Stimulated activated naive CD8-positive, alpha-beta T cell treated with anti-CD3 and anti-CD28 coated beads, Interleukin-15, Interleukin-2, amounts not matched to agents 100 U/mL and 50 U/mL, for 24 hours (primary cell): ENCODE data around the gene KRT17.
"Not testable (repeated sequence)": the region's sequence is repeated elsewhere in the genome, so short reads cannot be mapped to it uniquely, and the experiment has no call there.

Experiments
- ATAC-seq: fragments of 150-1000 bp; cut with Tn5 transposase; one replicate; pipeline ENCODE4 v1.10.0; 2021
- DNase-seq: peaks from one replicate; pipeline ENCODE4 v3.0.0; 2021

The KRT17 gene

GRCh38 chr17:41653892-41654677 lies 29.7 kb upstream of the KRT17 start:
- no peak for ATAC-seq
- no peak for DNase-seq

GRCh38 chr17:41653421-41653820 lies 29.0 kb upstream of the KRT17 start:
- ATAC-seq (no peak), DNase-seq (no peak)

- DNase-seq = no peak
- ATAC-seq = no peak
Measured at GRCh38 chr17:41652461-41652970, 28.1 kb upstream of the KRT17 start.

DNA sequence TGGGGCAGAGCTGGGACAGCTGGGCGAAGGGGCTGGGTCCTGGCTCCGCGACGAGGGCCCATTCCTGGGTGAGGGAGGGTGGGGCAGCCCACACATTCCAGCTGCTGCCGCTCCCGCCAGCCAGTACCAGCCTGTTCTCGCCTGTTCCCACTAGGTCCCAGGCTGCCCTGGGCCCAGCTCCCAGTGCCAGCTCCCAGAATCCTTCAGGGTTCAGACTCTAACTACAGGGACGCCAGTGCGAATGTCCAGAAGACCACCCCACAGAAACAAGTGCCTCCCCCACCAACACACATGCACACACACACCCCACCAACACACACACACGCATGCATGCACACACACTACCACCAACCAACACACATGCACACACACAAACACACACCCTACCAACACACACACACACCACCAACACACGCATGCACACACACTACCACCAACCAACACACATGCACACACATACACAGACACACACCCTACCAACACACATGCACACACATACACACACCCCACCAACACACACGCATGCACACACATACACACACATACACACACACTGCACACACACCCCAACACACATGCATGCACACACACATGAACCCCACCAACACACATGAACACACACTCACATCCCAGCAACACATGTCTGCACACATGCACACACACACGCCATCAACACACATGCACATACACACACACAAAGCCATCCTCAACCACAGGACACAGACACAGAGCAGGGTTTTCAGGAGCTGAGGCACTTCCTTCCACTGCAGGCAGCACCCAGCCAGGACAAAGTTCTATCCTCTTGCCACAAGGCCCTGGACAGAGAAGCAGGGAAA lies 27.5 kb upstream of the KRT17 start:
- no peak for DNase-seq
- ATAC-seq = no peak

GRCh38 chr17:41650794-41651624 lies 26.6 kb upstream of the KRT17 start:
- no peak for ATAC-seq
- DNase-seq = no peak

DNA sequence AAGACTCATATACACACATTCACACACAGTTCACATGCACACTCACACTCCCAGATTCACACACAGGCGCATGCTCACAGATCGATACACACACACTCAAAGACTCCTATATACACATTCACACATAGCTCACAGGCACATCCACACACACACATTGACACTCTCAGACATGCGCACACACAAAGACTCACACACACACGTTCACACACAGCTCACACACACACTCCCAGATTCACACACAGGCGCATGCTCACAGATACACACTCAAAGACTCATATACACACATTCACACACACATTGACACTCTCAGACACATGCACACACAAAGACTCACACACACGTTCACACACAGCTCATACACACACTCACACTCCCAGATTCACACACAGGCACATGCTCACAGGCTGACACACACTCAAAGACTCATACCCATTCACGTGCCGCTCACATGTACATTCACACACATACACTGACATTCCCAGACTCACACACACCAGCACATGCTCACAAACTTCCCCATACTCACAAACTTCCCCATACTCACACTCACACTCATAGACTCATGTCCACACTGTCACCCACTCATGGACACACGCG lies 25.6 kb upstream of the KRT17 start:
- ATAC-seq = no peak
- DNase-seq = no peak

DNA sequence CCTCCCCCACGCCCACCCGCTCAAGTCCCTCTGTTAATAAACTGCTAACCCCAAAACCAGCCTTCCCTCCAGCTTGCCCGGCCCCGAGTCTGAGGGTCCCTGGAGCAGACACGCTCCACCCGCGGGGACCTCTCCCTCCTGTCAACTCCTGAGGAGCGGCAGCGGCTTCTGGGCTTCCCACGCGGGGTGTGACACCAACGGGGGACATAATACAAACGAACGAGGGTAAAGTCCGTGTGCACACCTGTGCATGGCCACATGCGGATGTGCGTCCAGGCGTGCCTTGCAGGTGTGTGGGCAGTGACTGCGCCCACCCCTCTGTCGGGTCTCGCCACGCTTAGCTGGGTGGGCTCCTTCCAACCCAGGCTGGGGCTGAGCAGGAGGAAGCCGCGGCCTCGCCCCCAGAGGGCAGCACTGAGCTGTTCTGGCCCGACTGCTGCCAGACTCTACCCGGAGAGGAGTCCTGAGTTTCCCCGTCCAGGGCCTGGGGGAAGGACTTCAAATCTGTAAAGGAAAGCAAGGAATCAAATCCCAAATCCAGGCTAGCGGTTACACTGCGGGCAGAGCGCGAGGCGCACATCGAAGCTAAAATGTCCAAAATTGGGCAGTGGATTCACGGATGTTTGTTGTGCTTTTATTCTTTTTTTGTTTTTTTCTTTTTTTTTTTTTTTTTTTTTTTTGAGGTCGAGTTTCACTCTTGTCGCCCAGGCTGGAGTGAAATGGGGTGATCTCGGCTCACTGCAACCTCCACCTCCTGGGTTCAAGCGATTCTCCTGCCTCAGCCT lies 24.2 kb upstream of the KRT17 start:
- DNase-seq (peak; percentile 92), ATAC-seq (peak; percentile 85)

DNA sequence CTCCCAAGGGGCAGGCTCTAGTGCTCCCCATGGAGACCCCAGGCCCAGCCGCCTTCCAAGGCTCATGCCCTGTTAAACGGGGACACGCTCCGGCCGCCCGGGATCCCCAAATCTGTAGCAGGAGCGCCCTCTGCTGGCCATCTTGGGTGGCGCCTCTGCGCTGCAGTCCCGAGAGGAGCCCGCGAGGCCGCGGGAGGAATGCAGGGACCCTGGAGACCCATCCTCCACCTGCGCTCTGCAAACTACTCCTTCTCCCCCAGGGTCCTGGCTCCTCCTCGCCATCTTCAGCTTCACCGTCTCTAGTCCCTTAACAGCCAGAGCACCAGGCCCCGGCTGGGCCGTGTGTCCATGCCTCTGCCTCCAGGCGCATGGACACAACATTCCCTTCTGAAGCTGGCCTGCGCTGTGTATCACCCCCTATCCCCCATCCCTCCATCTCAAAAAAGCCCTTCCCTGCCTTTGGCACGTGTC lies 23.6 kb upstream of the KRT17 start:
- peak; percentile 95 for DNase-seq
- peak; percentile 79 for ATAC-seq

DNA sequence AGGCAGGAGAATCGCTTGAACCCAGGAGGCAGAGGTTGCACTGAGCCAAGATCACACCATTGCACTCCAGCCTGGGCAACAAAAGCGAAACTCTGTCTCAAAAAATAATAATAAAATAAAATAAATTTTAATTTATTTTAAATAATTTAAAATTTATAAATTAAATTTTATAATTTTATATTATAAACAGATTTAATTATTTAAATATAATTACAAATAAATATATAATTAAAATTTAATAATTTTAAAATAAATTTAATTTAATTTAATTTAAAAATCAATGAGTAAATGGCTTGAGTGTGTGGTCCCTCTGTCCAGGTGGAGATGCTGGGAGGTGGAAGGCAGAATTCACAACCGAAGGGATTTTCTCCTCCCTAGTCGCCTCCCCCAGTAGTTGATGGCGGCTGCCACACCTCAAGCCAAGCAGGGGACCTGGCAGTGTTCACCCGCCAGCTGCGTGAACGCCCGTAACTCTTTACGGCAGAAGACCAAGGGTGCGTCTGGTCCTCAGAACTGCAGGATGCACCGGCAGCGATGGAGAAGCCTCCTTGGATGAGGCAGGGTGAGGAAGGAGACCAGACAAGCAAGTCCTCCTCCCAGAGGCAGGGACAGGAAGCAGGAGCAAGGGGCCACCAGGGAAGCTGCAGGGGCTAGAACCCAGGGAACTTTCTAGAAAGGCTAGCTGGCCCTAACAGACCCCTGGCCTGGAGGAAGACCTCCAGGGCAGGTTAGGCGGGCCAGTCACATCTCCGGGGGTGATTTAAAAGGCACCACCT lies 22.9 kb upstream of the KRT17 start:
- DNase-seq (no peak), ATAC-seq (no peak)

DNA sequence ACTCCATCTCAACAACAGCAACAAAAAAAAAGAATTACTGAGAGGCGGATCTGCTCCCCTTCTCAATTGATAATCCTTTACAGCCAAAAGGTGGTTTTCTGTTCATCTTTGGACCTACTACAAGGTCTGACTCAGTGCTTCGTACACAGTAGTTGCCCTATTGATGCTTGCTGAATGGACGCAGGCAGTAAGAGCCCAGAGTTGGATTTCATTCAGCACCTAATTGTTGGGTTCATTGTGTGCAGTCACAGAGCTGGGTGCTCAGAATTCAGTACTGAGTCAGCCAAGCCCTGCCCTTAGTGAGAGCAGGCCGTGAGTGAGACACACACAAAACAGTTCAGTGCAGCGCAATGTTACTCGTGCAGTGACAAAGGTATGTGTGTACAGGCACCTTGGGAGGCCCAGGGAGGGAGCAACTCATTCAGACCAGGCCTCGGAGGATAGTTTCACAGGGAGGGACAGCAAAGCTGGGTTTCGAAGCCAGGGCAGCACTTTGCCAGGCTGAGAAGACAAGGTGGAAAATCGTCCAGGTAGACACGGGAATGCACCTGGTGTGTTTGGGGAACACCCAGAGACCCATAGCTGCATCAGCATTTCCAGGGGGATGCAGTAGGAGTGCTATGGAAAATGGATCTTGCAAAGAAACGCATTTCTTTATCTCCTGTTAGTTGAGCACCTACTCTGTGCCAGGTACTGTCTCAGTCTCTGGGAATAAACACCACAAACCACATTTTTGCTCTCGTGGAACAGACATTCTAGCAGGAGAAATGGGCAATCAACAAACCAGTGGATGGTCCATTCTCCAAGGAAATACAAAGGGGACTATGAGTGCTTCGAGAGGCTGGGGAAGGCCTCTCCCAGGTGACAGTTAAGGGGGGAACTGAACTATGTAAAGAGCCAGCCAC lies 18.1 kb upstream of the KRT17 start:
- DNase-seq (no peak), ATAC-seq (no peak)

DNA sequence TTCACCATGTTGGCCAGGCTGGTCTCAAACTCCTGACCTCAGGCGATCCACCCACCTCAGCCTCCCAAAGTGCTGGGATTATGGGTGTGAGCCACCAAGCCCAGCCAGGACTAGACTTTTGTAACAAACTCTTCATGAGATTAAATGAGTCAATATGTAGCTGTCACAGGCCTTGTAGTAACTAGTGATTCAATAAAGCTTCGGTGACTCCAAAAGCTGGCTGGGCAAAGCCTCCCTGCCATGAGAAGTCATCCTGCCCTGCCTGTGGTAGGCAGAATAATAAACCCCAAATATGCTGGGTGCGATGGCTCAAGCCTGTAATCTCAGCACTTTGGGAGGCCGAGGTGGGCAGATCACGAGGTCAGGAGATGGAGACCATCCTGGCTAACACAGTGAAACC lies 16.2 kb upstream of the KRT17 start:
- not testable (repeated sequence) for DNase-seq, ATAC-seq

DNA sequence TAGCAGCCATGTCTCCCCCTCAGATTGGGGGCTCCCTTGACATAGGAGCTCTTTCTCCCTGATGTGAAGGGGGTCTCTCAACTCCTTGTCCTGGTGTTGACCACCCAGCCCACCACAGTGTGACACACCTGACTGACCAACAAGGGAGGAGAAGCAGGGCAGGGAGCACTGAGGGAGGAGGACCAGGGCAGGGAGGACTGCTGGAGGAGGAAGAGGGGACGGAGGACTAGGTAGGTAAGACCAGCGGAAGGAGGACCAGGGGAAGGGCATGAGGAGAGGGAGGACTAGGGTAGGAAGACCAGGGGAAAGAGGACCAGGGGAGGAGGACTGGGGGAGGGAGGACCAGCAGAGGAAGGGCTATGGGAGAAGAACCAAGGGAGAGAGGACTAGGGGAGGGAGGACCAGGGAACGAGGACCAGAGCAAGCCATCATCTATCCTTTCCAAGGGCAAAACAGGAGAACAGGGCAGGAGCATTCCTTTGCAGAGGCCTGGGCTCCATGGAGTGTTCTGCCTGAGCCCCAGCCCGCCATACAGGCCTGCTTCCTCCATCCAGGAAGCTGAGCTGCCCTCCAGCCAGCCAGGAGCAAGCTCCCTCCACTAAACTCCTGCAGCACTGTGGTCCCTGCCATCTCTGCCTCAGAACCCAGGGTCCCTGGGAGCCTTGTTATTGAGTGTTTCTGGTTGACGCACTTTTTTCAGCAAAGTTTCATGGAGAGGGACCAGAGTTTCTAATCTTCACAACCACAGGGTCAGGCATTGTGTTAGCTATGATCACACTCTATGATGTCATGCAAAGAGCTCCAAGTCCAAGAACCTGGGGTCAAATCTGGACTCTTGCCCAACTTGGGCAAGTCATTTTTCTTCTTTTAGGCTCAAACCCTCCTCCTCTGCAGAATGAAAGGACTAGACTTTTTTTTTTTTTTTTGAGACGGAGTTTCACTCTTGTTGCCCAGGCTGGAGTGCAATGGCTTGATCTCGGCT lies 15.4 kb upstream of the KRT17 start:
- ATAC-seq = no peak
- DNase-seq = no peak

- DNase-seq = no peak
- ATAC-seq = no peak
Measured at GRCh38 chr17:41638941-41639340, 14.6 kb upstream of the KRT17 start.

DNA sequence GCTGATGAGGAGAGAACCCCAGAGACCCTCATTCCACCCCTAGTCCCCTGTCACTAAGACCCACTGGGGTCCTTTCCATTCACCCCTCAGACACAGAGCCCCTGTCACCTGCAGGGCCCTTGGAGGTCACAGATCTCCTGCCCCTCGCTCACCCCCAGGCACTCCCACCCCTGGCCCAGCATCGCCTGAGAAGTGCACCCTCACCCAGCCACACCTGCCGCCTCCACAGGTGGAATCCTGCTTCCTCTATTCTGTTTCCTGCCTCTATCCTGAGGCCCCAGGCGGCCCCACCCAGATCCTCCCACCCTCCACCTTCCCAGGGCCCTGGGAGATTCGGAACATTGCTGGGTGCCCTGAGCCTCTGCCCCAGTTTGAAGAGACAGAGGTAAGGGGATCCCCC lies 13.8 kb upstream of the KRT17 start:
- DNase-seq (no peak), ATAC-seq (no peak)

GRCh38 chr17:41636652-41637051 lies 12.3 kb upstream of the KRT17 start:
- ATAC-seq = no peak
- DNase-seq = no peak

DNA sequence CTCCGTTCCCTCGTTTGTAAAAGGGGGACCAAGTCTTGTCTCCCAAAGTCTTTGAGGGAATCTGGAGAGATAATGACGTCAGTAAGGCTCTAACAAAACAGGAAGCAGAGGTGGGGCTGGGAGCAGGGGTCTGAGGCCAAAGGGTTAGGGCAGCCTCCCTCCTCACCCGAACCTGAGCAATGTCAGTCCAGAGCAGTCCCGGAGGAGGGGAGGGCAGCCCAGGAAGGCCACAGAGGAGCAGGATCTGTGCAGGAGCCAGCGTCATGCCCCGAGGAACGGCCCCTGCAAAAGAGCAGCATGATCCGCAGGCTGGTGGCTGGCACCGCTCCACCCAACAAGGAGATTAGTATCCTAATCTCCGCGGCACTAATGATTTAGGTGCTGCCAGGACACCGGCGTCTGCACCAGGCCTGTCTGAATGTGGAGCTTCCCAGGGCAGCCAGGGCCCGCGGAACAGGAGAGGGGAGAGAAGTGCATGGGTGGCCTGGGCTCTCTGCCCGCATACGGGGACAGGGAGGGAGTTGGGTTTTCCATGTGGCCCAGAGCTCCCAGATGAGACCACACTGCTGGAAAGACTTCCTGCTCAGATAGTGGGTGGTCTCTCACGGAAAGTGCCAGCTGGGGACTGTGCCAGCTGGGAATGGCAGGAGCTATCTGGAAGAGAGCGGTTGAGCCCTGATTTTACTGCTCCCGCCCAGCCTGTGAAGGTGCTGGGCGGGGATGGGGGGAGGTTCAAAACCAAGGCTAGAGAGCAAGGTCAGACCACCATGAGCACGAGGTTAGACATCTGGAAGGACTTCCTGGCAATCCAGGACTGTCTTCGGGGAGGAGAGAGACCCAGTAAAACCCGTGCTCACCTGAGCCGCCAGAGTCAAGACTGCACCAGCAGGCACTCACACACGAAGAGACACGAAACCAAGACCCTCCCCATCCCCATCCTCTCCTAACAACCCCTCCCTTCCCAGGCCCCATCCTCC lies 11.0 kb upstream of the KRT17 start:
- DNase-seq (no peak), ATAC-seq (no peak)

GRCh38 chr17:41634639-41635038 lies 10.3 kb upstream of the KRT17 start:
- DNase-seq (no peak), ATAC-seq (no peak)
